Naive thymus-derived CD8-positive, alpha-beta T cell (primary cell): ENCODE measurements around the gene MAD1L1. TPM values are rescaled to one million over a fixed set of nuclear protein-coding genes. Genes with fewer than 3 reads are reported as not detected.

Experiments
- ATAC-seq, 2 donors: fragments of 150-1000 bp; cut with Tn5 transposase in 1 of 2; sonication (Bioruptor Pico), chemical (Tn5 transposase) in 1 of 2; 1 replicate in 1 of 2; 2 replicates in 1 of 2; pipeline ENCODE4 v1.10.0; 2021; ENCODE audit warnings: mild to moderate bottlenecking in 2 of 2, moderate library complexity in 2 of 2
- POLR2A ChIA-PET: fragments of 350-600 bp; sonication (Branson Sonifier 250); formaldehyde crosslinking; loops from one replicate; lab custom pipeline; 2021; ENCODE audit warnings: antibody characterized with exemption; lab: Charles Lee
- DNase-seq, 10 donors: peaks; one replicate each; pipeline versions ENCODE4 v3.0.0 to v3.0.0-alpha.2; 2020 to 2022
- H3K27ac Mint-ChIP-seq, 10 donors: one replicate each; pipeline ENCODE4 v1.8.0; 2020 to 2022; ENCODE audit warnings: mild to moderate bottlenecking in 10 of 10, mixed read lengths in 10 of 10, moderate library complexity in 4 of 10, inconsistent platforms in 1 of 10
- H3K27me3 Mint-ChIP-seq, 5 donors: one replicate each; pipeline ENCODE4 v1.8.0; 2021 to 2022; ENCODE audit warnings: mixed read lengths in 5 of 5
- H3K36me3 Mint-ChIP-seq, 3 donors: one replicate each; pipeline ENCODE4 v1.8.0; 2020 to 2022; ENCODE audit warnings: mixed read lengths in 3 of 3, mild to moderate bottlenecking in 2 of 3, inconsistent platforms in 1 of 3
- H3K4me1 Mint-ChIP-seq, 4 donors: one replicate each; pipeline ENCODE4 v1.8.0; 2021 to 2022; ENCODE audit warnings: mixed read lengths in 4 of 4
- H3K4me3 Mint-ChIP-seq, 10 donors: one replicate each; pipeline ENCODE4 v1.8.0; 2020 to 2022; ENCODE audit warnings: mild to moderate bottlenecking in 10 of 10, mixed read lengths in 10 of 10, moderate library complexity in 6 of 10, inconsistent platforms in 1 of 10
- H3K9me3 Mint-ChIP-seq, 9 donors: one replicate each; pipeline ENCODE4 v1.8.0; 2020 to 2022; ENCODE audit warnings: mixed read lengths in 9 of 9, mild to moderate bottlenecking in 3 of 9, inconsistent platforms in 1 of 9, moderate library complexity in 1 of 9
- polyA plus RNA-seq, 3 donors: library from polyadenylated mRNA; unstranded; fragments of 300-500 nt; fragmentation: Illumina TruSeq; gene quantifications; one replicate each; pipeline ENCODE4 v1.2.3, GENCODE V29; 2021
- total RNA-seq, 8 experiments: library from RNA in 2 of 8; stranded (reverse) in 2 of 8; gene quantifications; one replicate each; pipeline ENCODE4 v1.2.3 and lab custom pipeline; 2021 to 2026

The MAD1L1 gene
- total and polyA plus RNA-seq, 5 experiments from 2014 or later, result 84.5 to 243 (median 146) TPM

DNA sequence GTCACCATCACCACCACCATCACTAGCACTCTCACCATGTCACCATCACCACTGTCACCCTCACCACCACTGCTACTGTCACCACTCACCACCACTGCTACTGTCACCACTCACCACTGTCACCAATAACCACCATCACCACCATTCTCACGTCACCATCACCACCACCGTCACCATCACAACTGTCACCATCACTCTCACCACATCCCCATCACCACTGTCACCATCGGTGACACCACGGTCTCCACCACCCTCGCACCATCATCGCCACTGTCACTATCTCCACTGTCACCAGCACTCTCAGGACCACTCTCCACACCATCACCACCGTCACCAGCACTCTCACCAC is 130.4 kb downstream of the MAD1L1 start:
- peaks cover 0 to 6% (median 0%) of the 10 kb centered on the region in 9 donors for H3K9me3 Mint-ChIP-seq
- POLR2A ChIA-PET, result no interaction called here
- ATAC-seq, result no peak
- no peaks in the 10 kb centered on the region for H3K36me3 Mint-ChIP-seq
- peaks cover 34 to 65% (median 63%) of the 10 kb centered on the region in 4 donors for H3K4me1 Mint-ChIP-seq
- H3K27ac Mint-ChIP-seq, result peak overlapping the region; percentile 57 to 91 (median 76)
- no peak for DNase-seq
- H3K27me3 Mint-ChIP-seq, result no peaks in the 10 kb centered on the region
- H3K4me3 Mint-ChIP-seq, result peak overlapping the region in 3 of 10 donors; percentile 0 to 74 (median 3)

DNA sequence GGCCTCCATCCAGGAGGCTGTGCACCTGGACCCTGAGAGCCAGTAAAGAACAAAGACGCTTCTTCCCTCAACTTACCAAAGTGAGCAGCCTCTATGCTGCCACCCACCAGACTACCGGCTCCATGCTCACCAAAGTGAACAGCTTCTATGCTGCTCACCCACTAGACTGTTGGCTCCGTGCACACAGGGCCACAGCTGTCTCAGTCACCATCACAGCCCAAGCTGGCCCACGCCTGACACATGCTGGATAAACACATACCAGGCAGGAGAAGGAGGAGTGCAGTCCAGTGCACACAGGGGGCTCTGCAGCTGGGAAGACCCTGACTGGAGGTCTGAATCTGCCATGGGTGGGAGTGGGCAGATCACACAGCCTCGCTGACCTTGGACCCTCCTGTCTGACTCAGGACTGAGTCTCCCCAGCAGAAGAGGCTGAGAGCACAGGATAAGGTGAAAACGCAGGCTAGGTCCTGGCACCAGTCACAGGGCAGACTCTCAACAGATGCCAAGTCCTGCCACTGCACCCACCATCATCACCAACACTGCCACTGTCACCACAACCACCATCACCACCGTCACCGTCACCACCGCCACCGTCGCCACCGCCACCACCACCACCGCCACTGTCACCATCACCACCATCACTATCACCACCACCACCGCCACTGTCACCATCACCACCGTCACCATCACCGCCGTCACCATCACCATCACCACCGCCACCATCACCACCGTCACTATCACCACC is 130.9 kb downstream of the MAD1L1 start:
- ATAC-seq (no peak), DNase-seq (no peak)
- peak overlapping the region in 2 of 10 donors; percentile 3 to 74 for H3K4me3 Mint-ChIP-seq
- H3K27ac Mint-ChIP-seq, result peak overlapping the region in 9 of 10 donors; percentile 57 to 91 (median 84)
- peaks cover 0 to 6% (median 0%) of the 10 kb centered on the region in 9 donors for H3K9me3 Mint-ChIP-seq
- no peaks in the 10 kb centered on the region for H3K27me3 Mint-ChIP-seq
- H3K36me3 Mint-ChIP-seq, result no peaks in the 10 kb centered on the region
- H3K4me1 Mint-ChIP-seq, result peaks cover 34 to 68% (median 67%) of the 10 kb centered on the region in 4 donors
- POLR2A ChIA-PET, result no interaction called here

GRCh38 chr7:2100278-2101208 is 132.2 kb downstream of the MAD1L1 start:
- H3K9me3 Mint-ChIP-seq, result peaks cover 0 to 6% (median 0%) of the 10 kb centered on the region in 9 donors
- H3K4me1 Mint-ChIP-seq, result peaks cover 34 to 75% (median 72%) of the 10 kb centered on the region in 4 donors
- H3K4me3 Mint-ChIP-seq, result peak overlapping the region in 9 of 10 donors; percentile 29 to 75 (median 61)
- DNase-seq (peak in 9 of 10 donors; percentile 30 to 79 (median 49)), ATAC-seq (peak; percentile 58 to 59)
- no peaks in the 10 kb centered on the region for H3K27me3 Mint-ChIP-seq
- POLR2A ChIA-PET, result interaction anchor here (0.8 to 2.2 kb wide), 2 partner anchors 19 to 37 kb away, joined by 4 to 10 read pairs; no protein-coding TSS in a partner anchor
- no peaks in the 10 kb centered on the region for H3K36me3 Mint-ChIP-seq
- H3K27ac Mint-ChIP-seq, result peak overlapping the region; percentile 81 to 95 (median 91)

DNA sequence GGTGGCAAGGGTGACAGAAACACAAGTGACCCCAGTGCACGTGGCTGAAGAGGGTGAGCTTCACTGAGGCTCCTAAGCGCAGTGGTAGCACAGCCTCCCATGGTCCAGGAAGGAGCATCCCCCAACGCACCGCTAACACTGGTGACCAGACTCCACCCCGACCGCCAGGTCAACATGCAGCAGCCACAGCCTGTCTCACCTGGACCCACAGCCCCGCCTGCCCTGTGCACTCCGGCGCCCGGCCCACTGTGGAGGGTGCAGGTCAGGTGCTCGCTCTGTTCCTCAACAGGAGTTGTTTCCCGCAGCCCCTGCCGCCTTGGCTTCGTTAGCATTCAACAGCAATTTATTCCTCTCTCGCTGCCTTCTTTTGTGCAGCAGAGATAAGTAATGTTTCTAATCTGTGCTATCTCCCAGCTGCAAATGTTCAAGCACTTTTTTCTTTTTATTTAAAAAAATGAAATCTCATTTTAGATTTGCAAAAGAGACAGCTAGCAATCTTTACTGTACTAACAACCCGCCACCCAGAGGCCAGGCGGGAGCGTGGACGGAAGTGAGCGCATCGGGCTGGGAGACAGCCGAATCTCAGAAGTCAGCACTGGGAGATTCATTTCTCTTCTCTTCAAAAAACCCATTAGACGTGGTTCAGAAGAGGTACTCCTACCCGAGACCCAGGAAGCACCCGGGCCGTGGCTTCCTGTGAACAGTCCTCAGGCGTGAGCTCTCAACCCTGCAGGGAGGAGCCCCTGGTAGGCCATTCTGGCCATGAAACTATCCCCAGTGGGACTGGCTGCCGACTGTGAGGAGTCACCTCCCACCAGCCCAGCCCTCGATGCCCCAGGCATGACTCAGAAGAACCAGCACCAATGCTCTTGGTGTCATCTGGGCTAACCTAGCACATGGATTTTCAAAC is 133.4 kb downstream of the MAD1L1 start:
- peak; percentile 59 to 60 for ATAC-seq
- Mint-ChIP-seq H3K9me3 (peaks cover 0 to 6% (median 0%) of the 10 kb centered on the region in 9 donors), H3K4me1 (peaks cover 31 to 74% (median 72%) of the 10 kb centered on the region in 4 donors), H3K27me3 (no peaks in the 10 kb centered on the region), H3K36me3 (no peaks in the 10 kb centered on the region), H3K27ac (peak overlapping the region; percentile 81 to 95 (median 91)), H3K4me3 (peak overlapping the region; percentile 29 to 75 (median 61))
- DNase-seq, result peak in 7 of 10 donors; percentile 23 to 72 (median 46)
- POLR2A ChIA-PET, result interaction anchor here (0.5 to 2.2 kb wide), 5 partner anchors 20 to 567 kb away, joined by 3 to 10 read pairs (median 4); no protein-coding TSS in a partner anchor

DNA sequence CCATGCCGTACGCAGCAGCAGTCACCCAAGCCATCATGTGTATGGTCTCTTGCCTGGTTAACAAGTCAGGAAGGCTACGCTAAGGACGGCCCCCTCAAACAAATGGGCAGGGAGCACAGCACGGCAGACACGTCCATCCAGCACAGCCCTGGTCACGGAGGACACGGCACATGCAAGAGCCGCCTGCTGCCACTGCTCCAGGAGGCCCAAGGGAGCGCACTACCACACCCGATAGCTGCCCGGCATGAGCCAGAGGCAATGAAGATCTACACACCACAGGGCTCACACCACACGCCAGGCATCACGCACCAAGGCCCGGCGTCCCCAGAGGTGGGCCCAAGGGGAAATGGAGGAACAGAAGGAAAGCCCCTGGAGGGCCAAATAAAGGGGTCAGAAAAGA is 134.2 kb downstream of the MAD1L1 start:
- H3K4me3 Mint-ChIP-seq, result peak overlapping the region in 6 of 10 donors; percentile 22 to 69 (median 61)
- H3K4me1 Mint-ChIP-seq, result peaks cover 32 to 70% (median 67%) of the 10 kb centered on the region in 4 donors
- peaks cover 0 to 6% (median 0%) of the 10 kb centered on the region in 9 donors for H3K9me3 Mint-ChIP-seq
- peak overlapping the region; percentile 37 to 95 (median 82) for H3K27ac Mint-ChIP-seq
- H3K27me3 Mint-ChIP-seq, result no peaks in the 10 kb centered on the region
- no peaks in the 10 kb centered on the region for H3K36me3 Mint-ChIP-seq
- POLR2A ChIA-PET, result interaction anchor here (0.5 kb wide), 1 partner anchor 135 kb away, joined by 3 read pairs; no protein-coding TSS in a partner anchor
- no peak for DNase-seq
- ATAC-seq, result no peak

DNA sequence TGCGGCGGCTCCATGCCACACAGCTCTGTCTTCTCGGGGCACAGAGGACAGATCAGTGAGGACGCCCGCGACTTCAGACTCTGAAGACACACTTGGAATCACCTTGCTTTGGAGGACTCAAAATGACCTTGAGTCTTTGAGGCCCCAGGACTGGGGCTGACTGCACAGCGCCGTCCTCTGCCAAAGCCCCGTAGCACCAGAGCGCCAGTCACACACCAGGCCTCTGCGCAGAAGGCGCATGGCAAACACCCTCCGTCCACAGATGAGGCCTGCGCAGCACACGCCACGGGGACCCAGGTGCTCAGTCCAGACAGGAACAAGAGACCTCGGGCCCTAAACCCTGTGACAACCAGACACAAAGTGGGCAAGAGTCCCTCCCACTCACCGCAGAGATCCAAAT is 134.7 kb downstream of the MAD1L1 start:
- peaks cover 0 to 6% (median 0%) of the 10 kb centered on the region in 9 donors for H3K9me3 Mint-ChIP-seq

GRCh38 chr7:2097492-2097891 is 135.3 kb downstream of the MAD1L1 start:
- peaks cover 31 to 69% (median 61%) of the 10 kb centered on the region in 4 donors for H3K4me1 Mint-ChIP-seq
- H3K9me3 Mint-ChIP-seq, result peaks cover 0 to 4% (median 0%) of the 10 kb centered on the region in 9 donors
- peak overlapping the region in 8 of 10 donors; percentile 14 to 89 (median 63) for H3K27ac Mint-ChIP-seq
- DNase-seq (no peak), ATAC-seq (no peak)
- H3K36me3 Mint-ChIP-seq, result no peaks in the 10 kb centered on the region
- POLR2A ChIA-PET, result interaction anchor here (1.5 kb wide), 1 partner anchor 13 kb away, joined by 3 read pairs; no protein-coding TSS in a partner anchor
- peak overlapping the region in 6 of 10 donors; percentile 20 to 60 (median 48) for H3K4me3 Mint-ChIP-seq
- H3K27me3 Mint-ChIP-seq, result no peaks in the 10 kb centered on the region

More for the DNA sequence above, 134.7 kb downstream of the MAD1L1 start:
- Mint-ChIP-seq H3K4me3 (peak overlapping the region in 5 of 10 donors; percentile 39 to 69 (median 42)), H3K27me3 (no peaks in the 10 kb centered on the region), H3K27ac (peak overlapping the region in 9 of 10 donors; percentile 20 to 86 (median 63)), H3K4me1 (peaks cover 33 to 71% (median 64%) of the 10 kb centered on the region in 4 donors), H3K36me3 (no peaks in the 10 kb centered on the region)
- POLR2A ChIA-PET, result interaction anchor here (1.5 kb wide), 1 partner anchor 14 kb away, joined by 3 read pairs; no protein-coding TSS in a partner anchor
- DNase-seq (no peak), ATAC-seq (no peak)

DNA sequence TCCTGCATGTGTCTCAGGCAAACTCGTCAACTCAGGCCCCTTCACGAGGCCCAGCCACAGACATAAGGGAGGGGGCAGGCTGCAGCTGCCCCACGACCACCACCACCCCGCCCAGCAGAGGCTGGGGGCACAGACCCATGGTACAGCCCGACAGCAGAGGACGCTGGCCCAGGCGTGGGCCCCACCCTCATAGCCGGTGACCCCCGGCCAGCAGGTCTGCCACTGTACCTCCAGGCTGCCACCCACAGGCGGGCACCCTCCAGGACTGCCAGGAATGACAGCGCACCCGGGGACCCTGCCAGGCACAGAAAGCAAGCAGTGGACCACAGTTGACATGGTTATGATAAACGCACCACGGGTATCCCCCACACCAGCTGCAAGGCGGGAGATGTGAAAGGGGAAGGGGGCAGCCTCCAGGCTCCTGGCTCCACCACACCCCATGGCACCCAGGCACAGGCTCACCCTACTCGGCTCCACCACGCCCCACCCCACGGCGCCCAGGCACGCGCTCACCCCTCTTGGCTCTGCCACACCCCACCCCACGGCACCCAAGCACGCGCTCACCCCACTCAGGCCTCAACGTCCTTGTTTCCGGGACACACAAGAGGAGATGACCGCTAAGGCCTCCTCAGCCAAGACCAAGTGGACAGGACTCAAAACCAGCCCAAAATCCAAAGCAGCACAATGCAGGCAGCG is 135.9 kb downstream of the MAD1L1 start:
- Mint-ChIP-seq H3K4me1 (peaks cover 27 to 64% (median 58%) of the 10 kb centered on the region in 4 donors), H3K4me3 (no peak overlapping the region), H3K9me3 (no peaks in the 10 kb centered on the region), H3K27ac (peak overlapping the region in 5 of 10 donors; percentile 41 to 61 (median 56)), H3K27me3 (no peaks in the 10 kb centered on the region), H3K36me3 (no peaks in the 10 kb centered on the region)
- DNase-seq (no peak), ATAC-seq (no peak)
- POLR2A ChIA-PET, result interaction anchor here (0.7 to 1.5 kb wide), 2 partner anchors 12 to 146 kb away, joined by 3 read pairs; no protein-coding TSS in a partner anchor

GRCh38 chr7:2095436-2095835 is 137.3 kb downstream of the MAD1L1 start:
- H3K4me3 Mint-ChIP-seq, result no peak overlapping the region
- POLR2A ChIA-PET, result interaction anchor here (0.6 to 1.2 kb wide), 2 partner anchors 61 to 172 kb away, joined by 3 to 4 read pairs; no protein-coding TSS in a partner anchor

DNA sequence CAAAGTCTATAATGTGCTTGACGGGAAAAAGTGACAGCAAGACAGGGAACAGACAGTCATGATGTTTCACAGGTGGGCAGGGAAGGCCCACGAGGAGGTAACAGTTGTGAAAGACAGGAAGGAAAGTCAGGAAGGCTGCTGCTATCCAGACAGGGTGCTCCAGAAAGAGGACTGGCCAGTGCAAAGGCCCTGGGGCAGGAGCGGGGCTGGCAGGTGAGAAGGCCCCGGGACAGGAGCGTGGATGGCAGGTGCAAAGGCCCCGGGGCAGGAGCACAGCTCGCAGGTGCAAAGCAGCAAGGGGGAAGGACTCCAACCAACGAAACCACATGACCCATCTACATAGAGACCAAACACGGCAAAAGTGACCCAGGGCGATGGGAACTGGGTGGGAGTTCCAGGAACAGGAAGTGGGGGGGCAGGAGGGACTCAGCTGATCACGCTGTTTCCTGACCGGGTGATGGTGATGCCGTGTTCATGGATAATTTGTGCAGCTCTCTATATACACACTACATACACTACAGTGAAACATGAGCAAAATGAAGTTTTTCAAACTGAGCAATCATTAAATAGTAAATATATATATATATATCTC is 138.2 kb downstream of the MAD1L1 start:
- DNase-seq (no peak), ATAC-seq (no peak)
- Mint-ChIP-seq H3K36me3 (no peaks in the 10 kb centered on the region), H3K4me1 (peaks cover 16 to 47% (median 45%) of the 10 kb centered on the region in 4 donors), H3K9me3 (no peaks in the 10 kb centered on the region), H3K27me3 (no peaks in the 10 kb centered on the region), H3K27ac (peak overlapping the region in 7 of 10 donors; percentile 21 to 83 (median 39)), H3K4me3 (peak overlapping the region in 2 of 10 donors; percentile 13 to 24)
- POLR2A ChIA-PET, result interaction anchor here (1.2 kb wide), 1 partner anchor 171 kb away, joined by 3 read pairs; no protein-coding TSS in a partner anchor

More at GRCh38 chr7:2095436-2095835, 137.3 kb downstream of the MAD1L1 start:
- DNase-seq, result no peak
- H3K36me3 Mint-ChIP-seq, result no peaks in the 10 kb centered on the region
- H3K27me3 Mint-ChIP-seq, result no peaks in the 10 kb centered on the region
- no peak for ATAC-seq
- no peaks in the 10 kb centered on the region for H3K9me3 Mint-ChIP-seq
- H3K27ac Mint-ChIP-seq, result peak overlapping the region in 4 of 10 donors; percentile 25 to 63 (median 48)
- H3K4me1 Mint-ChIP-seq, result peaks cover 25 to 56% (median 54%) of the 10 kb centered on the region in 4 donors
